Kidney (tissue), 14 donors: Measurements from ENCODE around the gene KCNQ1. TPM values are rescaled to one million over a fixed set of nuclear protein-coding genes. Genes with fewer than 3 reads are reported as not detected.

Experiments used
- DNase-seq, 5 donors: peaks; one replicate each; pipeline ENCODE4 v3.0.0-alpha.2; 2013 to 2020
- FAIRE-seq: peaks from 2 replicates; lab custom pipeline; 2012; peaks lifted over from hg19 to GRCh38; lab: Jason Lieb, UNC
- H3K27ac ChIP-seq, 2 donors: one replicate each; pipeline ENCODE4 v1.7.0; 2013; ENCODE audit warnings: low read depth in 2 of 2, low read length in 2 of 2, inconsistent platforms in 1 of 2
- H3K27me3 ChIP-seq: one replicate; pipeline ENCODE4 v1.7.1; 2013; ENCODE audit warnings: low read length, inconsistent platforms; ENCODE audit not compliant: control insufficient read depth, insufficient read depth
- H3K36me3 ChIP-seq, 3 donors: one replicate each; pipeline versions ENCODE4 v1.7.0 to v1.7.1; 2013; ENCODE audit warnings: low read length in 3 of 3, control low read depth in 1 of 3, inconsistent platforms in 1 of 3; ENCODE audit not compliant: insufficient read depth in 3 of 3, control insufficient read depth in 2 of 3
- H3K4me1 ChIP-seq, 3 donors: one replicate each; pipeline versions ENCODE4 v1.7.0 to v1.7.1; 2013; ENCODE audit warnings: low read length in 3 of 3, inconsistent platforms in 1 of 3, low read depth in 1 of 3; ENCODE audit not compliant: control insufficient read depth in 2 of 3, insufficient read depth in 2 of 3
- H3K4me3 ChIP-seq, 3 donors: one replicate each; pipeline versions ENCODE4 v1.7.0 to v1.8.1; 2013; ENCODE audit warnings: low read length in 3 of 3, control low read depth in 1 of 3, inconsistent platforms in 1 of 3
- H3K9ac ChIP-seq, 3 donors: one replicate each; pipeline versions ENCODE4 v1.7.0 to v1.7.1; 2013; ENCODE audit warnings: low read length in 3 of 3, control low read depth in 1 of 3, inconsistent platforms in 1 of 3
- H3K9me3 ChIP-seq, 3 donors: one replicate each; pipeline versions ENCODE4 v1.7.0 to v1.7.1; 2013; ENCODE audit warnings: low read length in 3 of 3, control low read depth in 1 of 3, inconsistent platforms in 1 of 3; ENCODE audit not compliant: control insufficient read depth in 2 of 3, insufficient read depth in 1 of 3
- CTCF ChIP-seq: IDR thresholded peaks from 3 replicates; pipeline ENCODE4 v1.5.1; 2012; ENCODE audit warnings: mild to moderate bottlenecking, moderate library complexity, borderline replicate concordance; ENCODE audit not compliant: insufficient read depth; ENCODE audit errors: extremely low read depth
- intact Hi-C: fragments of 100-400 bp; cut with DNase I; formaldehyde crosslinking; loops from one replicate; pipeline ENCODE4 v1.11.1; 2022
- polyA plus RNA-seq: library from polyadenylated mRNA; stranded (reverse); fragments of 350-450 nt; fragmentation: Illumina TruSeq; extraction: RNeasy Lipid Tissue Mini Kit (QIAGEN cat#74804); gene quantifications from one replicate; pipeline ENCODE4 v1.2.3, GENCODE V29; 2014; ENCODE audit warnings: low read depth, low replicate concordance; ENCODE audit not compliant: insufficient read depth
- total RNA-seq: library from RNA; stranded (reverse); fragmentation: NEBNext Ultra II Directional; extraction: Animal tissue kit (Norgen Biotek cat#: 25700); gene quantifications from one replicate; pipeline ENCODE4 v1.2.1, GENCODE V29; 2021
- donor health status: control.
- donor health status: control.
- donor health status: control.
- donor health status: control.
- donor health status: control.
- donor health status: DM: yes; HTN: yes; CAD: no.
- donor health status: Normal renal cell carcinoma (clear cell type).

The KCNQ1 gene
- total and polyA plus RNA-seq, 2 donors from 2014 or later, result 45.5 to 49.4 TPM

GRCh38 chr11:2425506-2425905, 19.3 kb upstream of the KCNQ1 start:
- FAIRE-seq (no peak), DNase-seq (peak in 1 of 5 donors; percentile 71)
- no peaks in the 10 kb centered on the region for H3K36me3 ChIP-seq
- H3K4me3 ChIP-seq, result no peak overlapping the region
- no peak overlapping the region for H3K9ac ChIP-seq
- intact Hi-C loops, result loop anchor here (5.0 to 10.0 kb wide), 2 partner anchors 107 to 459 kb away; partner anchors contain the start of gene CDKN1C
- no peaks in the 10 kb centered on the region for H3K9me3 ChIP-seq
- no peak for TF ChIP-seq CTCF
- no peaks in the 10 kb centered on the region for H3K4me1 ChIP-seq
- H3K27me3 ChIP-seq, result no peaks in the 10 kb centered on the region
- no peak overlapping the region for H3K27ac ChIP-seq

- TF ChIP-seq CTCF, result no peak
- H3K27ac ChIP-seq, result no peak overlapping the region
- no peaks in the 10 kb centered on the region for H3K9me3 ChIP-seq
- H3K27me3 ChIP-seq, result no peaks in the 10 kb centered on the region
- no peak overlapping the region for H3K4me3 ChIP-seq
- FAIRE-seq (no peak), DNase-seq (peak in 1 of 5 donors; percentile 71)
- no peaks in the 10 kb centered on the region for H3K36me3 ChIP-seq
- intact Hi-C loops, result loop anchor here (5.0 to 10.0 kb wide), 2 partner anchors 106 to 459 kb away; partner anchors contain the start of gene CDKN1C
- H3K4me1 ChIP-seq, result no peaks in the 10 kb centered on the region
- no peak overlapping the region for H3K9ac ChIP-seq
Measured at GRCh38 chr11:2426221-2426620, 18.6 kb upstream of the KCNQ1 start.

- Histone ChIP-seq H3K4me3 (no peak overlapping the region), H3K9ac (no peak overlapping the region), H3K9me3 (no peaks in the 10 kb centered on the region), H3K36me3 (no peaks in the 10 kb centered on the region), H3K27me3 (no peaks in the 10 kb centered on the region), H3K27ac (no peak overlapping the region), H3K4me1 (no peaks in the 10 kb centered on the region)
- no peak for TF ChIP-seq CTCF
- FAIRE-seq (no peak), DNase-seq (peak in 1 of 5 donors; percentile 85)
- intact Hi-C loops, result loop anchor here (5.0 to 10.0 kb wide), 2 partner anchors 105 to 458 kb away; partner anchors contain the start of gene CDKN1C
Measured at GRCh38 chr11:2426826-2427521, 17.8 kb upstream of the KCNQ1 start.
